SK-N-SH (cell line): Measurements from ENCODE around the gene RBM14. TPM values are rescaled to one million over a fixed set of nuclear protein-coding genes. Genes with fewer than 3 reads are reported as not detected.

Experiments
- CTCF ChIA-PET: fragments of 300-600, 350-600 bp; formaldehyde crosslinking; extraction: SDS; loops from one replicate; lab custom pipeline; 2021; lab: Yijun Ruan, JAX
- POLR2A ChIA-PET: fragments of 350-600 bp; sonication (Branson Sonifier 250); formaldehyde crosslinking; extraction: SDS; loops from one replicate; lab custom pipeline; 2020; ENCODE audit warnings: antibody characterized with exemption, inconsistent platforms; lab: Yijun Ruan, JAX
- DNase-seq: peaks from one replicate; pipeline ENCODE4 v3.0.0; 2012
- H2AFZ ChIP-seq: fragments of 200-600 bp; sonication (generic); 2 replicates; pipeline ENCODE4 v1.8.1; 2016; ENCODE audit warnings: antibody characterized with exemption, mild to moderate bottlenecking, low read depth
- H3F3A ChIP-seq: fragments of 200-600 bp; sonication (generic); replicated peaks from 2 replicates; pipeline ENCODE3; 2016; ENCODE audit warnings: antibody characterized with exemption, mild to moderate bottlenecking; ENCODE audit not compliant: insufficient read depth
- H3K27ac ChIP-seq, 2 experiments: fragments of 200-500 bp in 1 of 2; fragments of 200-600 bp in 1 of 2; sonication (Bioruptor generic) in 1 of 2; sonication (generic), shearing (Covaris generic) in 1 of 2; 2 replicates each; pipeline versions ENCODE4 v1.5.1 to v1.6.1; 2014 to 2016; ENCODE audit warnings: low read depth in 2 of 2, inconsistent platforms in 1 of 2, low read length in 1 of 2, mild to moderate bottlenecking in 1 of 2, mixed read lengths in 1 of 2
- H3K27me3 ChIP-seq: fragments of 200-600 bp; sonication (generic), shearing (Covaris generic); 2 replicates; pipeline ENCODE4 v1.6.1; 2016; ENCODE audit warnings: mixed run types; ENCODE audit not compliant: insufficient read depth
- H3K36me3 ChIP-seq, 2 experiments: fragments of 200-500 bp in 1 of 2; fragments of 200-600 bp in 1 of 2; sonication (Bioruptor generic) in 1 of 2; sonication (generic) in 1 of 2; replicated peaks in 1 of 2; 2 replicates each; pipeline versions ENCODE3 to v1.5.1; 2014 to 2016; ENCODE audit warnings: low read length in 1 of 2, mild to moderate bottlenecking in 1 of 2; ENCODE audit not compliant: insufficient read depth in 2 of 2, control insufficient read depth in 1 of 2
- H3K4me1 ChIP-seq, 2 experiments: fragments of 200-500 bp in 1 of 2; fragments of 200-600 bp in 1 of 2; sonication (Bioruptor generic) in 1 of 2; sonication (generic), shearing (Covaris generic) in 1 of 2; 2 replicates each; pipeline versions ENCODE4 v1.5.1 to v1.6.1; 2014 to 2016; ENCODE audit warnings: low read depth in 1 of 2, low read length in 1 of 2, mixed run types in 1 of 2; ENCODE audit not compliant: insufficient read depth in 2 of 2, control insufficient read depth in 1 of 2
- H3K4me2 ChIP-seq: fragments of 200-600 bp; sonication (generic), shearing (Covaris generic); 2 replicates; pipeline ENCODE4 v1.6.1; 2017; ENCODE audit warnings: mixed run types
- H3K4me3 ChIP-seq, 2 experiments: fragments of 200-500 bp in 1 of 2; fragments of 200-600 bp in 1 of 2; sonication (Bioruptor generic) in 1 of 2; sonication (generic), shearing (Covaris generic) in 1 of 2; 2 replicates each; pipeline versions ENCODE4 v1.5.1 to v1.8.1; 2014 to 2016; ENCODE audit warnings: low read depth in 2 of 2, inconsistent platforms in 1 of 2, low read length in 1 of 2, mild to moderate bottlenecking in 1 of 2, mixed read lengths in 1 of 2, moderate library complexity in 1 of 2
- H3K79me2 ChIP-seq: fragments of 200-600 bp; sonication (generic); 2 replicates; pipeline ENCODE4 v1.8.1; 2017; ENCODE audit warnings: mild to moderate bottlenecking; ENCODE audit not compliant: insufficient read depth
- H3K9ac ChIP-seq: fragments of 200-600 bp; sonication (generic); 2 replicates; pipeline ENCODE4 v1.6.1; 2017; ENCODE audit warnings: mixed run types
- H3K9me2 ChIP-seq: fragments of 200-600 bp; sonication (generic); 2 replicates; pipeline ENCODE4 v1.6.1; 2017; ENCODE audit warnings: mixed run types
- H3K9me3 ChIP-seq: fragments of 200-600 bp; sonication (generic); 2 replicates; pipeline ENCODE4 v1.6.1; 2017; ENCODE audit warnings: mixed run types, mild to moderate bottlenecking, moderate library complexity
- H4K20me1 ChIP-seq: fragments of 200-600 bp; sonication (generic); 2 replicates; pipeline ENCODE4 v1.6.1; 2017; ENCODE audit warnings: mild to moderate bottlenecking, mixed run types; ENCODE audit not compliant: insufficient read depth
- EP300 ChIP-seq, 2 experiments: IDR thresholded peaks; 2 replicates each; pipeline versions ENCODE4 v1.4.0 to v1.6.1; 2012; ENCODE audit warnings: borderline replicate concordance in 1 of 2, low read depth in 1 of 2, low read length in 1 of 2
- FOSL2 ChIP-seq: IDR thresholded peaks from 2 replicates; pipeline ENCODE4 v1.4.0; 2012; ENCODE audit warnings: low read depth, mild to moderate bottlenecking, moderate library complexity, borderline replicate concordance
- FOXJ3 ChIP-seq: sonication (generic); formaldehyde crosslinking; IDR thresholded peaks from 2 replicates; pipeline ENCODE4 v1.5.1; 2020; ENCODE audit warnings: mild to moderate bottlenecking, missing genetic modification reagents
- FOXM1 ChIP-seq: IDR thresholded peaks from 2 replicates; pipeline ENCODE4 v1.4.0; 2012; ENCODE audit warnings: low read depth, mild to moderate bottlenecking
- JUND ChIP-seq: IDR thresholded peaks from 2 replicates; pipeline ENCODE4 v1.4.0; 2012
- MXI1 ChIP-seq: IDR thresholded peaks from 2 replicates; pipeline ENCODE4 v1.6.1; 2012; ENCODE audit warnings: mild to moderate bottlenecking, low read depth, low read length, improper control_type of control experiment
- NFIC ChIP-seq: IDR thresholded peaks from 2 replicates; pipeline ENCODE4 v1.4.0; 2012; ENCODE audit warnings: borderline replicate concordance
- NRF1 ChIP-seq: IDR thresholded peaks from 2 replicates; pipeline ENCODE4 v1.6.1; 2012; ENCODE audit warnings: low read depth, mild to moderate bottlenecking, low read length
- PBX3 ChIP-seq: IDR thresholded peaks from 2 replicates; pipeline ENCODE4; 2012
- RCOR1 ChIP-seq: fragments of 150-350 bp; IDR thresholded peaks from 2 replicates; pipeline ENCODE4 v1.6.1; 2017; ENCODE audit warnings: antibody characterized with exemption, low read length
- RFX5 ChIP-seq: IDR thresholded peaks from 2 replicates; pipeline ENCODE4 v1.6.1; 2012; ENCODE audit warnings: mild to moderate bottlenecking, improper control_type of control experiment, low read length
- RXRA ChIP-seq: IDR thresholded peaks from 2 replicates; pipeline ENCODE4 v1.4.0; 2012; ENCODE audit warnings: low read depth, mild to moderate bottlenecking, borderline replicate concordance
- SMC3 ChIP-seq: IDR thresholded peaks from 2 replicates; pipeline ENCODE4 v1.6.1; 2012; ENCODE audit warnings: low read depth, low read length, improper control_type of control experiment
- TCF12 ChIP-seq: IDR thresholded peaks from 2 replicates; pipeline ENCODE4 v1.4.0; 2012
- TEAD4 ChIP-seq: IDR thresholded peaks from 2 replicates; pipeline ENCODE4 v1.4.0; 2012; ENCODE audit warnings: mild to moderate bottlenecking, borderline replicate concordance; ENCODE audit not compliant: insufficient read depth
- USF1 ChIP-seq: IDR thresholded peaks from 2 replicates; pipeline ENCODE4 v1.4.0; 2012; ENCODE audit warnings: low read depth, borderline replicate concordance
- USF2 ChIP-seq: fragments of 150-350 bp; IDR thresholded peaks from 2 replicates; pipeline ENCODE4 v1.6.1; 2017; ENCODE audit warnings: antibody characterized with exemption, low read length, low read depth, borderline replicate concordance
- YY1 ChIP-seq: IDR thresholded peaks from 2 replicates; pipeline ENCODE4 v1.4.0; 2012; ENCODE audit warnings: low read depth, mild to moderate bottlenecking
- WGBS: methylation state at CpG from one replicate; pipeline ENCODE4 v1.1.6; 2017; ENCODE audit warnings: low lambda C conversion rate; 5-methylcytosine and 5-hydroxymethylcytosine counted together
- polyA plus RNA-seq, 3 experiments: library from polyadenylated mRNA; depleted of rRNA; stranded (reverse); fragments of >200 nt; gene quantifications; 2 replicates each; pipeline ENCODE4 v1.2.3, GENCODE V29; 2012

RBM14 gene
- polyA plus RNA-seq, 1 of the 3 experiments (the other 2 are of a cell fraction): 19.8 TPM

GRCh38 chr11:66598993-66599392 lies 17.4 kb upstream of the RBM14 start (continued):
- TF ChIP-seq JUND (no peak), RCOR1 (no peak), PBX3 (no peak), NRF1 (no peak), NFIC (no peak), SMC3 (no peak)

GRCh38 chr11:66600219-66600618 lies 16.2 kb upstream of the RBM14 start:
- no peak for DNase-seq
- ChIA-PET CTCF (interaction anchor here (1.4 kb wide), 1 partner anchor 78 kb away, joined by 3 read pairs; no protein-coding TSS in a partner anchor), POLR2A (no interaction called here)
- Histone ChIP-seq H3K4me2 (no peak overlapping the region), H3K4me3 (no peak overlapping the region), H3K9me2 (no peaks in the 10 kb centered on the region), H3K36me3 (peaks cover 5 to 18% of the 10 kb centered on the region in 2 experiments), H2AFZ (no peak overlapping the region), H3K79me2 (no peaks in the 10 kb centered on the region), H3K27me3 (no peaks in the 10 kb centered on the region), H3K9me3 (no peaks in the 10 kb centered on the region), H3K4me1 (peaks cover 3 to 8% of the 10 kb centered on the region in 2 experiments; a peak in 1 of 4 replicates), H4K20me1 (no peaks in the 10 kb centered on the region), H3K27ac (no peak overlapping the region), H3F3A (peaks cover 7% of the 10 kb centered on the region), H3K9ac (no peak overlapping the region)
- WGBS: 100% methylated on average over 2 of the region's 2 CpGs
- TF ChIP-seq TEAD4 (no peak), MXI1 (no peak), FOXM1 (no peak), FOXJ3 (no peak), YY1 (no peak), USF1 (no peak), TCF12 (no peak), EP300 (IDR thresholded peaks at IDR 0.05; ENCODE audit: borderline replicate concordance in 1 of 2, low read depth in 1 of 2, low read length in 1 of 2) (no peak), FOSL2 (no peak), JUND (no peak), RFX5 (no peak), RXRA (no peak), USF2 (no peak)
